SHP77 (cell line): ENCODE results near the gene TRAF2.
"Not testable (repeated sequence)": the region's sequence is repeated elsewhere in the genome, so short reads cannot be mapped to it uniquely, and the experiment has no call there.

Experiments
- DNase-seq, 2 experiments: peaks; one replicate each; lab custom pipeline; 2025; lab: John Stamatoyannopoulos, UW

TRAF2 gene

GRCh38 chr9:136882109-136882946, 4.0 kb upstream of the TRAF2 start:
- DNase-seq = peak; percentile 22 to 35

DNA sequence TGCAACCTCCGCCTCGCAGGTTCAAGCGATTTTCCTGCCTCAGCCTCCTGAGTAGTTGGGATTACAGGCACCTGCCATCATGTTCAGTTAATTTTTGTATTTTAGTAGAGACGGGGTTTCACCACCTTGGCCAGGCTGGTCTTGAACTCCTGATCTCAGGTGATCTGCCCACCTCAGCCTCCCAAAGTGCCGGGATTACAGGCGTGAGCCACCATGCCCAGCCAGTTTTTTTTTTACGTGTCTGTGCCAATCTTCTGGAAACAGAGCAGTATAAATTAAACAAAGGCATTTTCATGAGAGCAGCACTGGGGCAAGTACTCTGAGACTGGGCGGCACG, 3.4 kb upstream of the TRAF2 start:
- not testable (repeated sequence) for DNase-seq

DNA sequence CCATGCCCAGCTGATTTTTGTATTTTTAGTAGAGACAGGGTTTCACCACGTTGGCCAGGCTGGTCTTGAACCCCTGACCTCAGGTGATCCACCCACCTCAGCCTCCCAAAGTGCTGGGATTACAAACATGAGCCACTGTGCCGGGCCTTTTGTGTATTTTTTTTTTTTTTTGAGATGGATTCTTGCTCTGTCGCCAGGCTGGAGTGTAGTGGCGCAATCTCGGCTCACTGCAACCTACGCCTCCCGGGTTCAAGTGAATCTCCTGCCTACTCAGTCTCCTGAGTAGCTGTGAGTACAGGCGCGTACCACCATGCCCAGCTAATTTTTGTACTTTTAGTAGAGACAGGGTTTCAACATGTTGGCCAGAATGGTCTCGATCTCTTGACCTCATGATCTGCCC, 2.6 kb upstream of the TRAF2 start:
- not testable (repeated sequence) for DNase-seq

DNA sequence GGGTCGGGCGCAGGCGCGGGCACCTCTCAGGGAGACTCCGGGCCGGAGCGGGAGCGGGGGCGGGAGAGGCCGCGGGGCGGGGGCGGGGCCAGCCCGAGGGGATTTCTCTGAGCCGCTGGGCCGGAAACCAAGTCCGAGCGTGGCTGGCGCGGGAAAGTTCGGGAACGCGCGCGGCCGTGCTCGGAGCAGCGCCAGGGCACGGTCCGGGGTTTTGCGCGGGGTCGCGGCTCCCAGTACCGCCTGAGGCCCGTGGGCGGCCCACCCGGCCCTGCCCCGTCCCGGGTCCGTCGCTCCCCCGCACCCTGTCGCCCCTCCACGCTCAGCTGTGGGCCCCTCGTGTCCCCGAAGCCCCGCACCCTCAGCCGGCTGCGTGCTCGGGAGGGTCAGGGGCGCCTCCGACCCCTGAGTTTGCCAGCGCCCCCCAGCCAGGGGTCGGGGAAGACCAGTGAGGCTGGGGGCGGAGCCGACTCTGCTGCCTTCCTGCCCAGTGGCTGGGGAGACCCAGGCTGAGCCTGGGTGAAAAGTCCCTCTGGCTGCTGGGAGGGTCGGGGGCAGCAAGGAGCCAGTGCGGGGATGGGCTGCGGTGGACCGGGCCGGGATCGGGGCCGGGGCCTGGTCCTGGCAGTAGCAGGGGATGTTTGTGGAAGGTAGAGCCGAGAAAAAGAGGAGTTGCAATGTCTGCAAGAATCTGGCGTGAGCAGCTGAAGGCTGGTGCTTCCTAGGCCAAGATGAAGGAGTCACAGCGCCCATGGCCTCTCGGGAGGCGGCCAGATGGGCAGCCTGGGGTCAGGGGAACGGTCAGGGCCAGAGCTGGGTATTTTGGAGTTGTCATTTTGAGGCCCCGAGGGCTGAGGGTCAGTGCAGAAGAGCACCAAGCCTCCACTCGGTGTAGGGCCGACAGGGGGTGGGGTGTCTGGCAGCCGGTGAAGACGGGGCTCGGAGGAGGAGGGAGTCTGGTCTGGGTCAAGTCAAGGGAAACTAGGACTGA, 588 bp downstream of the TRAF2 start:
- DNase-seq = peak in 1 of 2 experiments; percentile 61

DNA sequence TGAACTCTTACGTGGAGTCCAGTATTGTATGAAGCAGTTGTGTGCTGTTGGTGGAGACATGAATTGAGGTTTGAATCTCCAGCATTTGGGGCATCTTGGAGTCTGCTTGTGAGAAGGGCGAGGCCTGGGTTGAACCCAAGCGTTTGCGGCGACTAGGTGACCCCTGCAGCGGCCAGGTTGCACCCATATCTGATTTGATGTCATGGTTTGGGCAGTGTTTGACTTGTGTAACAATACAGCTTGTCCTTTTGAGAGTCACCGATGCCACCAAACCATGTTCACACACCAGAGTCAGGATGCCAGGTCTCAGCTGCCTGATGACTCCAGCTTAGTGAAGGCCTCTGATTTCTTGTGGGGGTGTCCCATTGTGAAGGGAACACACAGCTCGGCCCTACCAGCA, 2.1 kb downstream of the TRAF2 start:
- DNase-seq = no peak

- no peak for DNase-seq
These were observed 3.5 kb downstream of the TRAF2 start for GRCh38 chr9:136889858-136890257.

- DNase-seq = no peak
These were observed 4.3 kb downstream of the TRAF2 start for GRCh38 chr9:136890661-136891060.

DNA sequence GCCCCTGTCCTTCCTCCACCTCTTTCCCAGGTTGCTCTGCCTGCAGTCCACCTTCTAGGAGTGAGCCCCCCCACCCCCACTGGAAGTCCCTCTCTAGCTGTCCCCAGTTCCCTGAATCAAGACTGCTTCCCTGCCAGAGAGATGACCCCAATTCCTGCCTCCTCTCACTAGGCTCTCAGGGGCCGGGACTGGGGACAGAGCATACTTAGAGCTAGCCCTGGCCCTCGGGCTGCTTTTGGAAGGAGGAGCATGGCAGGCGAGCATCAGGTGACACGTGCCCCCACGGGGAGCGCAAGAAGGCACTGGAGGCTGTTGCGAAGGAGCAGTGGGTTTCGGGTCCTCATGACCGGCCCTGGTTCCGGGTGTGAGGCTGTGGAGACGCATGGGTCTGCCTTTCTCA, 9.7 kb downstream of the TRAF2 start:
- no peak for DNase-seq

GRCh38 chr9:136898483-136899100, 12.3 kb downstream of the TRAF2 start:
- no peak for DNase-seq

- no peak for DNase-seq
These were observed 12.9 kb downstream of the TRAF2 start for GRCh38 chr9:136899196-136899595.

DNA sequence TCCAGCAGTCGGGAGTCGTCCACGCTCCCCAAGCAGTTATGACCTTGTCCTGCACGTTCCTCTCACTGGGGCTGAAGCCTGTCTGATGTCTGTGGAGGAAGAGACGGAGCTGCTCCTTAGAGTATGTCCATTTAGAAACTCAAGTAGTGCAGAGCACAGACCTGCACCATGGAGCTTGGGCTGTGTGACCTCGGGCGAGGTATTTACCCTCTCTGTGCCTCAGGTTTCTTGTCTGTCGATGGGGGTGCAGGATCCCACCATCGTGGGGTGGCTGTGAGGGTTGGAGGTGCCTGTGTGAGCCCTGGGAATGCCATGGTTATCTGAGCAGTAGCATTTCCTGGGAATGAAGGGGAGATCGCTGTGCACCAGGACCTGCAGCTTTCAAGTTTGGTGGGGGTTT, 14.2 kb downstream of the TRAF2 start:
- DNase-seq = no peak

GRCh38 chr9:136900988-136901515, 14.7 kb downstream of the TRAF2 start:
- DNase-seq = no peak

- DNase-seq = peak in 1 of 2 experiments; percentile 9
These were observed 15.4 kb downstream of the TRAF2 start for GRCh38 chr9:136901516-136902258.

DNA sequence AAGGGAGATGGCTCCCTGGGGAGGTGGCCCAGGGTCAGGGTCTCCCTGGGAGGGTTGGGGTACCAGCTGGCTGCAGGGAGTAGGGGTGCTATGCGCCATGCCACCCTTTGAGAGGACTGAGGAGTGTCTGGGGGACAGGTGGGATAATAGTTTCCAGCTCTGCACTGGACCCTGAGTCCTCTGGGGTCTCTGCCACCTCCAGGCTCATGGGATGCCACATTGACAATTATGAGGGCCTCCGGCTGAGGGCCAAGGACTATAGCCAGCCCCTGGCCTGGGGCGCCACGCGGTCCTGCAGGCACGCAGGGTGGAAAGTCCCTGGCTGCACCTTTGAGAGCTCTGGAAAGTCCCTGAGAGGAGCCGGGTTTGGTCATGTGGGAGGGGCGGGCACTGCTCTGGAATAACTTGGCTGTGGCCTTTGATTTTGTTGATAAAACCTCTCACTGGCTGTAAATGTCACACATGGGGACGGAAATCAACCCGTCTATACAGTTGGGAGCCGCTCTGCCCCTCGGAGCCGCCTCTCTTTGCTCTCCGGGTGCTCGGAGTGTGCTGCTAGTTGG, 16.0 kb downstream of the TRAF2 start:
- DNase-seq = peak; percentile 59 to 80

GRCh38 chr9:136903041-136903554, 16.8 kb downstream of the TRAF2 start:
- DNase-seq = peak; percentile 76 to 89

DNA sequence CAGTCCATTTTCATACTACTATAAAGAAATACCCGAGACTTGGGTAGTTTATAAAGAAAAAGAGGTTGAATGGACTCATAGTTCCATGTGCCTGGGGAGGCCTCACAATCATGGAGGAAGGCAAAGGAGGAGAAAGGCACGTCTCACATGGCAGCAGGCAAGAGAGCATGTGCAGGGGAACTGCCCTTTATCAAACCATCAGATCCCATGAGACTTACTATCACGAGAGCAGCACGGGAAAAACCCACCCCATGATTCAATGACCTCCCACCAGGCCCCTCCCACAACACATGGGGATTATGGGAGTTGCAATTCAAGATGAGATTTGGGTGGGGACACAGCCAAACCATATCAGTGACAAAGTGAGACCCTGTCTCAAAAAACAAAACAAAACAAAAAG, 19.9 kb downstream of the TRAF2 start:
- DNase-seq = no peak

GRCh38 chr9:136907011-136907914, 20.9 kb downstream of the TRAF2 start:
- no peak for DNase-seq

DNA sequence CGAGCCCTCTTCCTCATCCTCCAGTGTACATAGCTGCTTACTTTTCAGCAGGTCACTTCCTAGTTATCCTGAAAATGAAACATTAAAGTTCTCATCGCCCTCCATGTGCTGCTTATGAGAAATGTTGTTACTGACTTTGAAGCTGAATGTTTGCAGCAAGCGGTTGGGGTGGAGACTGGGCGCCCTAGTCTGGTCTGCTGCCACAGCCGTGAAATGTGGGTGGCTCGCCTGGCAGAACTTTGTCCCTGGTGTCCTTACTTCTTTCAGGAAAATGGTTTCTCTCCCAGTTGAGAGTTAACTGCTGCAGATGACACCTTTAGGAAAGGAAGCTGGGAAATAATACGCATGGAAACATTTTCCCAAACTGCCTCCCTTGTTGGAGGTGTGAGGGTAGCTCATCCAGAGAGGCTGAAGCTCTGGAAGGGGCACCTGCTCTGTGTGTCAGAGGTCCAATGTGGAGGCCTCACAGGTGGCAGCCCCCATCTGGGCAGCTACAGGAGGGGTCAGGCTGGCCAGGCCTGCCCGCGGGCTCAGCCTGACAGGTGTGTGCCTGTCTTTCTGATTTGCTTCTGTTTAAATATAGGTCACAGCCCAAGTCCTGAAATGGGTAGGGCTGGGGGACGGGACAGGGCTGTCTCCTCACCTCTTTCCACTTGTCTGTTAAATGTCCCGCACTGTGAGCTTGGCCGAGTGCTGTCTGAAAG, 24.0 kb downstream of the TRAF2 start:
- DNase-seq = no peak

DNA sequence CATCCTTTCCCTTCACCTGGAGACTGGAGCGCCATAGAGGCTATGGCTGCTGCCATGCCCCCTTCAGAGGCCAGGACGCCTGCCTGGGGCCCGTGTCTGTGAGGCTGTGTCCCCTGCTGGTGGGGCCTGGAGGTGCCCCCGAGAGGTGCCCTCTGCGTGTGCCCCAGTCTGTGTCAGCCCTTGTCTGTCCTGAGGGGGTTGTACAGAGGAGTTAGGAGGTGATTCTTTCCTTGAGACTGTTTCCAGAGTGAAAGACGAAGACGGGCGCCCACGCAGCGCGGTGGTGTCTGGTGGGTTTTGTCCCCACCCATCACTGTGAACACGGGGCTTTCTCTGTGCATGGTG, 24.6 kb downstream of the TRAF2 start:
- DNase-seq = no peak
